Endodermal cell (in vitro differentiated cells): ENCODE results near the gene WDR20. TPM values are rescaled to one million over a fixed set of nuclear protein-coding genes. Genes with fewer than 3 reads are reported as not detected.

ENCODE experiments used
- DNase-seq: peaks from one replicate; pipeline ENCODE4 v3.0.0-alpha.2; 2017
- H3K27ac ChIP-seq: 2 replicates; pipeline ENCODE4 v1.5.1; 2013; ENCODE audit warnings: mild to moderate bottlenecking, low read depth, low read length, moderate library complexity
- H3K27me3 ChIP-seq: 2 replicates; pipeline ENCODE4 v1.6.1; 2013; ENCODE audit warnings: mild to moderate bottlenecking, low read length, moderate library complexity; ENCODE audit not compliant: insufficient read depth, control insufficient read depth, poor library complexity, severe bottlenecking
- H3K36me3 ChIP-seq: 2 replicates; pipeline ENCODE4 v1.7.0; 2013; ENCODE audit warnings: mild to moderate bottlenecking, low read length, moderate library complexity; ENCODE audit not compliant: control insufficient read depth, insufficient read depth
- H3K4me1 ChIP-seq: one replicate; pipeline ENCODE4 v1.7.0; 2013; ENCODE audit warnings: low read length; ENCODE audit not compliant: control insufficient read depth, insufficient read depth
- H3K4me3 ChIP-seq: 2 replicates; pipeline ENCODE4 v1.5.1; 2013; ENCODE audit warnings: mild to moderate bottlenecking, low read length, moderate library complexity
- H3K9ac ChIP-seq: 2 replicates; pipeline ENCODE4 v1.6.1; 2013; ENCODE audit warnings: mild to moderate bottlenecking, low read length, moderate library complexity; ENCODE audit not compliant: poor library complexity, severe bottlenecking; ENCODE audit errors: extremely low read depth
- H3K9me3 ChIP-seq: 2 replicates; pipeline ENCODE4 v1.6.1; 2013; ENCODE audit warnings: mild to moderate bottlenecking, low read length, moderate library complexity; ENCODE audit not compliant: control insufficient read depth
- H3K27ac Mint-ChIP-seq: 2 replicates; pipeline ENCODE4 v1.8.0; 2020; ENCODE audit warnings: mixed read lengths
- H3K27me3 Mint-ChIP-seq: 2 replicates; pipeline ENCODE4 v1.8.0; 2021; ENCODE audit warnings: mild to moderate bottlenecking, mixed read lengths; ENCODE audit not compliant: insufficient read depth
- H3K36me3 Mint-ChIP-seq: 2 replicates; pipeline ENCODE4 v1.8.0; 2020; ENCODE audit warnings: low read depth, mixed read lengths
- H3K4me1 Mint-ChIP-seq: 2 replicates; pipeline ENCODE4 v1.8.0; 2020; ENCODE audit warnings: mixed read lengths
- H3K4me3 Mint-ChIP-seq: 2 replicates; pipeline ENCODE4 v1.8.0; 2020; ENCODE audit warnings: mild to moderate bottlenecking, moderate library complexity, mixed read lengths
- H3K9me3 Mint-ChIP-seq: 2 replicates; pipeline ENCODE4 v1.8.0; 2020; ENCODE audit warnings: mild to moderate bottlenecking, mixed read lengths
- WGBS, 2 experiments: methylation state at CpG; one replicate each; pipeline versions ENCODE4 v1.1.5 to v1.1.7; 2013; ENCODE audit warnings: missing lambda C conversion rate in 2 of 2, mixed read lengths in 1 of 2; ENCODE audit not compliant: insufficient coverage in 1 of 2, insufficient read length in 1 of 2; 5-methylcytosine and 5-hydroxymethylcytosine counted together
- total RNA-seq, 2 donors: library from RNA; stranded (reverse); fragmentation: NEBNext Ultra II Directional in 1 of 2; extraction: Animal tissue kit (Norgen Biotek cat#: 25700) in 1 of 2; gene quantifications; 2 replicates in 1 of 2; 3 replicates in 1 of 2; pipeline ENCODE4 v1.2.1, GENCODE V29; 2021
- TF ChIP-seq, protein P1 (sequence below): fragments of 200-600 bp; sonication (generic); conservative IDR thresholded peaks from 2 replicates; pipeline ENCODE4 v1.5.0; 2021; ENCODE audit warnings: antibody characterized with exemption, mild to moderate bottlenecking

Gene WDR20
- total RNA-seq, 2 donors from 2014 or later: 33.8 to 37.6 TPM

DNA sequence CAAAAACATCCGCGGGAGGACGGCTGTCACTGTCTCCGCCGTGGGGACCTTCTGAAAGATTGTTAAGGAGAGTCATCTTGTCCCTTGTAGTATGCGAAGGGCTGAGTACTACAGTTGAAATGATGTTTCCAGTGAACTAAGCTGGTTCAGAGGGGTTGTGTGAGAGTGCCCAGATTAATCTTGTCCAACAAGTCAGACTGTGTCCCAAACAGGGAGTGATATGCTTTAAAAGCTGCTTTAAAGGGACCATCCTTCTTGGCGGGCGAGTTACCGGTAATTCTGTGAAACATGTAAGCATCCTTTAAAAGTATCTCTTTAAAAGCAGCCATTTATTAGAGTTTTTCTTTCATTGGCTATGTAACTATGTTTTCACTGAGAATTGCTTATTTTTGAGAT is 1.1 kb downstream of the WDR20 start:
- H3K27ac Mint-ChIP-seq: peak overlapping the region; percentile 96

DNA sequence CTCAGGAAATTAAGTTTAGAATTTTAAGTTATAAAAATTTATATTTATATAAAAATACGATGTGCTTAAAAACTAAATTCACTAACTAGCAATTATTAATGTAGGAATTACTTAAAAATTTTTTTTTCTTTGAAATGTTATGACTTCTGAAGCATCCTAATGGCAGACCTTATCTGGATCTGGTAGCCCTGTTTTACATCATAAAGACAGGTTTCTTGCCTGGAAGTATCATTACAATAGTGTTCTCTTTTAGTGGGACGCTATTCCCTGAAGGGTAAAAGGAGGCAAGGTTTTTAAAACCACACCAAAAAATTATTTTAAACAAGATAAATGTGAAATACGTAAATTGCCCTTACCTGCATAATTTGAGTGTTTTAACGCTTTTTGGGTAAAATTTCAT is 2.1 kb downstream of the WDR20 start:
- H3K27ac ChIP-seq: no peak overlapping the region
- Mint-ChIP-seq H3K4me3 (no peak overlapping the region), H3K36me3 (peaks cover 17% of the 10 kb centered on the region), H3K9me3 (no peaks in the 10 kb centered on the region), H3K4me1 (peaks cover 19% of the 10 kb centered on the region), H3K27me3 (no peaks in the 10 kb centered on the region), H3K27ac (no peak overlapping the region)
- WGBS, 2 experiments: 91% methylated on average over 2 of the region's 4 CpGs; no CpG with 5 or more reads in 1 of the 2 experiments
- TF ChIP-seq, protein P1, sequence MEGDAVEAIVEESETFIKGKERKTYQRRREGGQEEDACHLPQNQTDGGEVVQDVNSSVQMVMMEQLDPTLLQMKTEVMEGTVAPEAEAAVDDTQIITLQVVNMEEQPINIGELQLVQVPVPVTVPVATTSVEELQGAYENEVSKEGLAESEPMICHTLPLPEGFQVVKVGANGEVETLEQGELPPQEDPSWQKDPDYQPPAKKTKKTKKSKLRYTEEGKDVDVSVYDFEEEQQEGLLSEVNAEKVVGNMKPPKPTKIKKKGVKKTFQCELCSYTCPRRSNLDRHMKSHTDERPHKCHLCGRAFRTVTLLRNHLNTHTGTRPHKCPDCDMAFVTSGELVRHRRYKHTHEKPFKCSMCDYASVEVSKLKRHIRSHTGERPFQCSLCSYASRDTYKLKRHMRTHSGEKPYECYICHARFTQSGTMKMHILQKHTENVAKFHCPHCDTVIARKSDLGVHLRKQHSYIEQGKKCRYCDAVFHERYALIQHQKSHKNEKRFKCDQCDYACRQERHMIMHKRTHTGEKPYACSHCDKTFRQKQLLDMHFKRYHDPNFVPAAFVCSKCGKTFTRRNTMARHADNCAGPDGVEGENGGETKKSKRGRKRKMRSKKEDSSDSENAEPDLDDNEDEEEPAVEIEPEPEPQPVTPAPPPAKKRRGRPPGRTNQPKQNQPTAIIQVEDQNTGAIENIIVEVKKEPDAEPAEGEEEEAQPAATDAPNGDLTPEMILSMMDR: no peak
- H3K9me3 ChIP-seq: no peaks in the 10 kb centered on the region
- no peak for DNase-seq
- H3K4me3 ChIP-seq: peak overlapping the region; percentile 93
- H3K9ac ChIP-seq: no peak overlapping the region
- peaks cover 18% of the 10 kb centered on the region for H3K36me3 ChIP-seq
- H3K27me3 ChIP-seq: no peaks in the 10 kb centered on the region
- H3K4me1 ChIP-seq: no peaks in the 10 kb centered on the region

More for the DNA sequence above, 1.1 kb downstream of the WDR20 start:
- Histone ChIP-seq H3K9me3 (no peaks in the 10 kb centered on the region), H3K36me3 (peaks cover 18% of the 10 kb centered on the region), H3K4me1 (no peaks in the 10 kb centered on the region), H3K9ac (peak overlapping the region; percentile 79), H3K4me3 (peak overlapping the region; percentile 93), H3K27ac (no peak overlapping the region), H3K27me3 (no peaks in the 10 kb centered on the region)
- 9 to 13% methylated on average over 9 of the region's 9 CpGs for WGBS, 2 experiments
- no peaks in the 10 kb centered on the region for H3K9me3 Mint-ChIP-seq
- H3K27me3 Mint-ChIP-seq: no peaks in the 10 kb centered on the region
- peaks cover 17% of the 10 kb centered on the region for H3K36me3 Mint-ChIP-seq
- H3K4me1 Mint-ChIP-seq: peaks cover 19% of the 10 kb centered on the region
- TF ChIP-seq, protein P1: no peak
- DNase-seq: no peak
- peak overlapping the region; percentile 98 for H3K4me3 Mint-ChIP-seq

DNA sequence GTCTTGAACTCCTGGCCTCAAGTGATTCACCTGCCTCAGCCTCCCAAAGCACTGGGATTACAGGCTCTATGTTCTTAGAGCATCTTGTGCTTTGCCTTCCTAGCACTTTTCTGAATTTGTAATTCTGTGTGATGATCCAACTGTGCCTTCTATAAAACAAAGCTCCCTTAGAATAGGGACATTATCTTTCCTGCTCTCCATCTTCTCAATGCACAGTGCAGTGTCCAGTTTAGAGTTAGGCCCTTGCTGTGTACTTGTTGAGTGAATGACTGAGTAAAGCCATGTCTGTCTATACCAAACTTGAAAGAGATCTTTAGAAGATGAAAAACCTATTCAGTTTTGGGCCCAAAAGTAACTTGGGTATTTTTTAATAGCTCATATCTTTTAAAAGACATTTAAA is 5.2 kb downstream of the WDR20 start:
- H3K4me3 ChIP-seq: no peak overlapping the region
- no peaks in the 10 kb centered on the region for H3K27me3 Mint-ChIP-seq
- peaks cover 18% of the 10 kb centered on the region for H3K36me3 Mint-ChIP-seq
- no peaks in the 10 kb centered on the region for H3K27me3 ChIP-seq
- peaks cover 18% of the 10 kb centered on the region for H3K36me3 ChIP-seq
- H3K4me1 Mint-ChIP-seq: peaks cover 11% of the 10 kb centered on the region
- H3K4me1 ChIP-seq: no peaks in the 10 kb centered on the region
- no peak overlapping the region for H3K27ac Mint-ChIP-seq
- no peaks in the 10 kb centered on the region for H3K9me3 Mint-ChIP-seq
- no peak for DNase-seq
- no peak overlapping the region for H3K4me3 Mint-ChIP-seq
- no peaks in the 10 kb centered on the region for H3K9me3 ChIP-seq
- TF ChIP-seq, protein P1: no peak
- no peak overlapping the region for H3K27ac ChIP-seq
- no peak overlapping the region for H3K9ac ChIP-seq
